OCI-LY3 (cell line): ENCODE results near the gene CARNS1.

Experiments used
- CTCF ChIP-seq: fragments of 200-600, 300-600 bp; sonication (generic); IDR thresholded peaks from 2 replicates; pipeline ENCODE4 v1.5.1; 2014; ENCODE audit warnings: antibody characterized with exemption, low read length, low read depth
- EZH2phosphoT487 ChIP-seq: fragments of 200-600 bp; shearing (Covaris generic); IDR thresholded peaks from 2 replicates; pipeline ENCODE4 v1.6.1; 2018; ENCODE audit warnings: antibody characterized with exemption, mixed run types, low read depth

GRCh38 chr11:67442504-67443404, 27.3 kb downstream of the CARNS1 start:
- no peak for TF ChIP-seq CTCF
- TF ChIP-seq EZH2phosphoT487: no peak
